Motor neuron (in vitro differentiated cells): Measurements from ENCODE around the gene SPAG5. TPM values are rescaled to one million over a fixed set of nuclear protein-coding genes. Genes with fewer than 3 reads are reported as not detected.

Experiments
- ATAC-seq, 8 experiments: fragments of 200-7000 bp; cut with Tn5 transposase; replicated peaks in 6 of 8; 2 replicates each; pipeline ENCODE4 v1.8.0; 2021; ENCODE audit warnings: mild to moderate bottlenecking in 8 of 8, moderate library complexity in 8 of 8
- H3K27ac ChIP-seq, 2 donors: fragments of 250-450 bp; sonication (Bioruptor Pico); 2 replicates each; pipeline ENCODE4 v1.9.0; 2021; ENCODE audit warnings: antibody characterized with exemption in 2 of 2, mild to moderate bottlenecking in 2 of 2, moderate library complexity in 1 of 2
- H3K4me1 ChIP-seq, 2 donors: fragments of 250-450 bp; sonication (Bioruptor Pico); replicated peaks in 1 of 2; 2 replicates each; pipeline ENCODE4 v1.6.1; 2021; ENCODE audit warnings: antibody characterized with exemption in 2 of 2, mild to moderate bottlenecking in 2 of 2, moderate library complexity in 1 of 2
- H3K4me3 ChIP-seq, 5 donors: fragments of 250-450 bp; sonication (Bioruptor Pico); 2 replicates each; pipeline ENCODE4 v1.9.0; 2021; ENCODE audit warnings: antibody characterized with exemption in 5 of 5, mild to moderate bottlenecking in 5 of 5, moderate library complexity in 4 of 5
- WGBS, 10 experiments: fragments of 450-650 bp; shearing (Covaris generic); methylation state at CpG; one replicate each; pipeline ENCODE4 v1.0.0; 2022; 5-methylcytosine and 5-hydroxymethylcytosine counted together
- in situ Hi-C, 9 experiments: fragments of 400-800 bp; cut with MboI; loops; one replicate each; pipeline ENCODE4 v1.15.0; 2021; ENCODE audit warnings: low sequenced_read_pairs in 9 of 9, low pct_unique_long_range_greater_than_20kb in 2 of 9; ENCODE audit not compliant: unreplicated experiment in 9 of 9
- total RNA-seq, 8 experiments: library from RNA; unstranded; fragments of 300-600 nt; gene quantifications; 2 replicates each; pipeline versions ENCODE4 v1.2.3 to v1.2.4, GENCODE V29; 2022

The SPAG5 gene
- total RNA-seq, 8 experiments from 2014 or later: 2.3 to 65.8 (median 9.8) TPM

DNA sequence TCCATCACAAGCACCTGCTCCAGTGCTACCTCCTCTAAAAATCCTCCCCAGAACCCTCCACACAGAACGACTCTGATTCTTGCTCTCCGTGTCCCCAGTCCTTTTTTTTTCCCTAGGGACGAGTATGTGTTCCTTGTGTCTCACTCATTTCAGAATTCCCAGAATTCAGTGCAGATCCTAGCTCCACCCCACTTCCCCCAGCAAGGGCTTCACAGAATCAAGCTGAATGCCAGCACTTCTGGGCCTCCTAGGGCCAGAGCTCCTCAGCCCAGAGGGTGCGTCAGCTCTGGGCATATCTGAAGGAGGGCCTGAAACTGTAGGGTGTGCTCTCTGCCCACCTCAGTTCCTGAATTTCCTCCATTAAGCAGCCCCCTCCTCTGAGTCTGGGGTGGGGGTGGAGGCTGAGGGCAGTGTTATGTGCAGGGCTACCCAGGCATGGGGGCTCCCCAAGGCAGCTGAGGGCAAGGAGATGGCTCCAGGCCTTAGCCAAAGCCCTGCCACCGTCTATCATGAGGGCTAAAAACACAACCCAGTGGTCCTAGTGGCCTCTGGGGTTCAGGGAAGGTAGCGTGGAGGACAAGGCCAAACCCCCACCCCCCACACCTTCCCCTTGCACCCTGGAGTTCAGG, 52.9 kb downstream of the SPAG5 start:
- WGBS, 10 experiments: 7 to 64% (median 47%) methylated on average over 1 to 4 of the region's 6 CpGs; no CpG with 5 or more reads in 3 of the 10 experiments
- ATAC-seq: peak in 5 of 8 experiments; percentile 51 to 76 (median 71)
- Histone ChIP-seq H3K27ac (peak overlapping the region in 1 of 2 donors; percentile 61), H3K4me1 (peaks cover 7 to 14% of the 10 kb centered on the region in 2 donors), H3K4me3 (no peak overlapping the region)
- in situ Hi-C loops: loop anchor here in 1 of 9 experiments (10.0 kb wide), 1 partner anchor 51 kb away; no protein-coding TSS in a partner anchor

DNA sequence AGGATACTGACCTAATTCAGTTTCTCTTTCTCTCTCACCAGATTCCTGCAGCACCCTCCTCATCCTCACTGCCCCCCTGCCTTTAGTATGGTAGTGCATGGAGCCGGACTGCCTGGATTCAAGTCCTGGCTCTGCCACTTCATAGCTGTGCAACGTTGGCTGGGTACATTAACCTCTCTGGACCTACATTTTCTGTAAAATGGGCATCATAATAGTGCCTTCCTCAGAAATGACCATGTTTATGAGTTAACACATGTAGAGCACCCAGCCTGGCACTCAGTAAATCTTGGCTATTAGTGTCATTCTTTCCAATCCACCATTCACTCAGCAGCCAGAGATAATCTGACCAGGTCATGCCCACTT, 53.7 kb downstream of the SPAG5 start:
- in situ Hi-C loops: loop anchor here in 1 of 9 experiments (10.0 kb wide), 1 partner anchor 50 kb away; no protein-coding TSS in a partner anchor
- H3K4me1 ChIP-seq: peaks cover 2 to 6% of the 10 kb centered on the region in 2 donors
- no peak for ATAC-seq
- H3K4me3 ChIP-seq: no peak overlapping the region
- H3K27ac ChIP-seq: peak overlapping the region in 1 of 2 donors; percentile 61
- WGBS, 10 experiments: 26 to 63% (median 52%) methylated on average over 2 of the region's 2 CpGs; no CpG with 5 or more reads in 6 of the 10 experiments

- peaks cover under 1 to 2% of the 10 kb centered on the region in 2 donors for H3K4me1 ChIP-seq
- 40 to 100% (median 63%) methylated on average over 1 to 4 of the region's 4 CpGs; no CpG with 5 or more reads in 4 of the 10 experiments for WGBS, 10 experiments
- H3K27ac ChIP-seq: no peak overlapping the region
- ATAC-seq: no peak
- H3K4me3 ChIP-seq: no peak overlapping the region
- in situ Hi-C loops: loop anchor here in 1 of 9 experiments (10.0 kb wide), 1 partner anchor 50 kb away; no protein-coding TSS in a partner anchor
Measured at GRCh38 chr17:28544402-28545140, 54.3 kb downstream of the SPAG5 start.

GRCh38 chr17:28541439-28541838, 57.4 kb downstream of the SPAG5 start:
- no peak overlapping the region for H3K4me3 ChIP-seq
- H3K4me1 ChIP-seq: peaks cover 0 to 2% of the 10 kb centered on the region in 2 donors
- whole genome bisulfite sequencing, 10 experiments: 38 to 100% (median 75%) methylated on average over 1 to 4 of the region's 4 CpGs; no CpG with 5 or more reads in 2 of the 10 experiments
- in situ Hi-C loops: loop anchor here in 1 of 9 experiments (10.0 kb wide), 1 partner anchor 47 kb away; no protein-coding TSS in a partner anchor
- H3K27ac ChIP-seq: no peak overlapping the region
- no peak for ATAC-seq

GRCh38 chr17:28540231-28540630, 58.6 kb downstream of the SPAG5 start:
- peak in 1 of 8 experiments; percentile 8 for ATAC-seq
- in situ Hi-C loops: loop anchor here in 1 of 9 experiments (10.0 kb wide), 1 partner anchor 45 kb away; no protein-coding TSS in a partner anchor
- no peak overlapping the region for H3K27ac ChIP-seq

DNA sequence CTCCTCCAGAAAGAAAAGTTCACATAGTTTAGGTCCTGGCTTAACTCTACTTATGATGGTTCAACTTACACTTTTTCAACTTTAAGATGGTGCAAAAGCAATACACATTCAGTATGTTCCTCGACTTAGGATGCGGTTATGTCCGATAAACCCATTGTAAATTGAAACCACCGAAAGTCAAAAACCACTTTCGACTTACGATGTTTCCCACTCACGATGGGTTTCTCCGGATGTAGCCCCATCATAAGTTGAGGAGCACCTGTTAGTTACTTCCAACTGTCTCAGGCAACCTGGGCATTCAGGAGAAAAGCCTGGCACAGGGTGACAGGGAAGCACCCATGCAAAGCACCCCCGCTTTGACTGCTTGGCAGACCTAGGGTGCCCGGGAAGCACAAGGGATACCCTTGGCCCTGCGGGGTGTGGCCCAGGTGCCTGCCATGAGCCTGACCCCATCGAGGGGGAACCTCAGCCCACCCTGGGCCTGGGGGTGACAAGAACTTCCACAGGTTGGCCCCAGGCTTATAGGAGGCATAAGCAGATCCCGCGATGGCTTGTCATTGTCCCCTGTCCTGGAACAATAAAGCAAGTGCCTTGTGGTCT, 60.4 kb downstream of the SPAG5 start:
- in situ Hi-C loops: loop anchor here in 1 of 9 experiments (5.0 kb wide), 1 partner anchor 41 kb away; no protein-coding TSS in a partner anchor
- ATAC-seq: no peak
- no peaks in the 10 kb centered on the region for H3K4me1 ChIP-seq
- H3K27ac ChIP-seq: no peak overlapping the region
- H3K4me3 ChIP-seq: no peak overlapping the region
- 52 to 100% (median 74%) methylated on average over 1 to 8 of the region's 14 CpGs; no CpG with 5 or more reads in 2 of the 10 experiments for whole genome bisulfite sequencing, 10 experiments

More at GRCh38 chr17:28540231-28540630, 58.6 kb downstream of the SPAG5 start:
- WGBS, 10 experiments: 73 to 100% (median 100%) methylated on average over 1 to 3 of the region's 4 CpGs; no CpG with 5 or more reads in 6 of the 10 experiments
- H3K4me3 ChIP-seq: no peak overlapping the region
- H3K4me1 ChIP-seq: no peaks in the 10 kb centered on the region

GRCh38 chr17:28537219-28537610, 61.6 kb downstream of the SPAG5 start:
- no peaks in the 10 kb centered on the region for H3K4me1 ChIP-seq
- no peak for ATAC-seq
- 80% methylated on average over 5 of the region's 12 CpGs; no CpG with 5 or more reads in 9 of the 10 experiments for WGBS, 10 experiments
- H3K4me3 ChIP-seq: no peak overlapping the region
- in situ Hi-C loops: loop anchor here in 1 of 9 experiments (5.0 kb wide), 1 partner anchor 40 kb away; no protein-coding TSS in a partner anchor
- H3K27ac ChIP-seq: no peak overlapping the region

- 0 to 75% (median 60%) methylated on average over 1 to 2 of the region's 9 CpGs; no CpG with 5 or more reads in 5 of the 10 experiments for WGBS, 10 experiments
- in situ Hi-C loops: loop anchor here in 1 of 9 experiments (5.0 kb wide), 1 partner anchor 39 kb away; no protein-coding TSS in a partner anchor
- no peak overlapping the region for H3K4me3 ChIP-seq
- H3K27ac ChIP-seq: no peak overlapping the region
- H3K4me1 ChIP-seq: no peaks in the 10 kb centered on the region
- ATAC-seq: peak in 1 of 8 experiments; percentile 10
Measured at GRCh38 chr17:28536532-28537218, 62.1 kb downstream of the SPAG5 start.

- 20 to 44% methylated on average over 1 to 2 of the region's 11 CpGs; no CpG with 5 or more reads in 8 of the 10 experiments for WGBS, 10 experiments
- ATAC-seq: no peak
Measured at GRCh38 chr17:28534740-28535375, 64.0 kb downstream of the SPAG5 start.

DNA sequence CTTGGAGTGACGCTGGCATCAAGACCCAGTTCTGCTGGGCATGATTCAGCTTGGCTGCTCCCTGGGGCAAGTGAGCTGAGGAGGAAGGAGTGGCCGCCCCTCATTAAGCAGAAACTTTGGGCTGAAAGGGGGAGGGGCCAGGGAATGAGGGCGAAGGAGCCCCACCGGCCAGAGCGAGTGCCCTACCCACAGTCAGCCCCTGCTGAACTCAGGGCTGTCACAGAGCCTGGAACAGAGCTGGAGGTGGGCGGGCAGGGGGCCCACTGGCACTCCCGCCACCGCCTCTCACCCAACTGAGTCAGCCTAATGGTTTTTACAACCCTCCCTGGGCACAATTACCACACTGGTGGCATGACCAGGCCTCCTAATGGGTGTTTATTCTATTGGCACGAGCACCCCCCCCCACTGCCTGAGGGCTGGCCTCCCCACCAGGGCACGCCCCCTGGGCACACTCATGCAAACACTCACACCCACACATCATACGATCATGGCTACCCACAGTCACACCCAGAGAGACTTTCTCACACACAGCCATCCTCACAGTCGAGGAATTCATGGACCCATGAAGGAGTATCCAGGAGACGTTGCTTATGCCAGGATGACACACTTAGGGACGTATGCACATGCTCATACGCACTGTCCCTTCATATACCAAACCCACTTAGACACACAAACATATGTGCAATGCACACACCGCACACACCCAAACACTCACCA, 65.6 kb downstream of the SPAG5 start:
- ATAC-seq: peak in 3 of 8 experiments; percentile 66 to 79 (median 77)
- Histone ChIP-seq H3K4me3 (no peak overlapping the region), H3K27ac (no peak overlapping the region), H3K4me1 (peaks cover 5 to 6% of the 10 kb centered on the region in 2 donors)
- whole genome bisulfite sequencing, 10 experiments: 20 to 100% (median 88%) methylated on average over 1 to 5 of the region's 16 CpGs; no CpG with 5 or more reads in 4 of the 10 experiments
- in situ Hi-C loops: no loop called here

More at GRCh38 chr17:28534740-28535375, 64.0 kb downstream of the SPAG5 start:
- no peaks in the 10 kb centered on the region for H3K4me1 ChIP-seq
- in situ Hi-C loops: loop anchor here in 1 of 9 experiments (5.0 kb wide), 1 partner anchor 38 kb away; no protein-coding TSS in a partner anchor
- H3K4me3 ChIP-seq: no peak overlapping the region
- H3K27ac ChIP-seq: no peak overlapping the region
